Activated CD4-positive, CD25-positive, alpha-beta regulatory T cell (primary cell): Measurements from ENCODE around the gene CFAP43.

Source experiments
- DNase-seq, 4 experiments: peaks; one replicate each; lab custom pipeline; 2025; lab: John Stamatoyannopoulos, UW

Gene CFAP43

GRCh38 chr10:104231784-104232612, at the start of gene CFAP43:
TSS of gene CFAP43 (minus strand) at chr10:104232364. CDS start at chr10:104232246, 118 bp downstream.
- DNase-seq: peak; percentile 97 to 99 (median 98)

DNA sequence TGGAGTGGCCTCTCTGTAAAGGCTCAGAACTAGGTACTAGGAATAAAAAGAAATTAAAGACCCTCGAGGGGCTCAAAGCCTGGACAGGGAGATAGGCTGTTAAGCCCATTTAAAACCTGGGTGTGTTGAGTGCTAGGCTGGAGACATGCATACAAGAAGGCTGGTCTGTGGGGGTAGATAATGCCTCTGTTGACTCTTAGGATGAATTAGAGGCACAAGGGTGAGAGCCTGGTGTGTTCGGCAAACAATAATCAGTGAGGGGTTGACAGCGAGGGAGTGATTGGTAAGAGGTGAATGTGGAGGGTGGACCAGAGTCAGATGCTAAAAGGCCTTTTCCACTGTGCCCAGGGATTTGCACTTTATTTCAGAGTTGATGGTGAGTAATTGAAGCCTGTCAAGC, 49.5 kb upstream of the CFAP43 start:
- no peak for DNase-seq

DNA sequence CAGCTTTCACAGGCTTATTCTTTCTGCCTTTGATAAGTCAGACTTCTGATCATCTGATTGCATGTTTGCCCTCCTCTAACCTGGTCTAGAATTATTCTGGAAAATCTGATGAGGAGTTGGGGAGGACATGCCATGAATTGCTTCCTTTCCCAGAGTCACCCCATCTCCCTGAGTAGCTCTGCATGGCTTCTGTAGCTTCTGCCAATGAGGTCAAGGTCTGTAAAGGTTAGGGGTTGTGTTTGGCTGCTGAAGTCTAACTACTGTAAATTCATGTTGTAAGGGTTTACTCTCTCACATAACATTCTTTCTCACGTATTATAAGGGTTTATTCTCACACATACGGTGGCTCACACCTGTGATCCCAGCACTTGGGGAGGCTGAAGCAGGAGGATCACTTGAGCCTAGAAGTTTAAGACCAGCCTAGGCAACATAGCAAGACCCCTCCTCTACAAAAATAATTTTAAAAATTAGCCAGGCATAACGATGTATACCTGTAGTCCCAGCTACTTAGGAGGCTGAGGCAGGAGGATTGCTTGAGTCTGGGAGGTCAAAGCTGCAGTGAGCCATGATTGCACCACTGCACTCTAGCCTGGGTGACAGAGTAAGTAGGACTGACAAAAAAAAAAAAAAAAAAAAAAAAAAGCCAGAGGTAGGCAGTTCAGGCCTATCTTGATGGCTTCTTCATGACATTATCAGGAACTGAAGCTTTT, 47.5 kb upstream of the CFAP43 start:
- DNase-seq: no peak

GRCh38 chr10:104277785-104278184, 45.6 kb upstream of the CFAP43 start:
- DNase-seq: no peak

GRCh38 chr10:104276192-104276591, 44.0 kb upstream of the CFAP43 start:
- DNase-seq: no peak

GRCh38 chr10:104274762-104275721, 42.9 kb upstream of the CFAP43 start:
- DNase-seq: peak in 3 of 4 experiments; percentile 4 to 23 (median 8)

DNA sequence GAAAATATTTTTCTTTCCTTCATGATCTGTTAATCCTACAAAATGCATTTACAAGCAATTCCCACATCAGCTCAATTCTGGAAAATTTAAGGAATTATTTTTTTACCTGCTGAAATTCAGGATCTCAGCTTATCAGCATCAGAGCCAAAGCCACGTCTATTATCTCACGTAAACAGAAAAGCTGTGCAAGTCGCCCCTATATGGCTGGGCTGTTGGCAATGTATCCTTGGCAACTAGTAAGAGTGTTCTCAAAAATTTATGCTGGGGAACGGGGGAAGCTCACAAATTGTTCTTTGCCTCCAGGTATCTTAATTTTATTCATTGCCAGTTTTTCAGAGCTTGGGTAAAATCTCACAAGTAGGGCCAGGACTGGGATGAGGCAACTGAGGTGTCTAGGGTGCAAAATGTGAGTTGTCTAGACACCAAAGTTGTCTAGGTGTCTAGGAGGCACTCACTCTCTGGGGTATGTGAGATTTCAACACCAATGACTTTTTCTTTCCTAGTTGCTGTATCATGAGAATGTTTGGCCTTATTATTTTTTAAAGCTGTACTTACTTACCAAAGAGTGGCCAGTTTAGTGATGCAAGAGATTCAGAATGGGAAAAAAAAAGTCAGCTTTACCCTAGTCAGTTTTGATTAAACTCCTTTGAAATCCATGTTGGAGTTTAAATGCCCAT, 41.9 kb upstream of the CFAP43 start:
- DNase-seq: no peak

DNA sequence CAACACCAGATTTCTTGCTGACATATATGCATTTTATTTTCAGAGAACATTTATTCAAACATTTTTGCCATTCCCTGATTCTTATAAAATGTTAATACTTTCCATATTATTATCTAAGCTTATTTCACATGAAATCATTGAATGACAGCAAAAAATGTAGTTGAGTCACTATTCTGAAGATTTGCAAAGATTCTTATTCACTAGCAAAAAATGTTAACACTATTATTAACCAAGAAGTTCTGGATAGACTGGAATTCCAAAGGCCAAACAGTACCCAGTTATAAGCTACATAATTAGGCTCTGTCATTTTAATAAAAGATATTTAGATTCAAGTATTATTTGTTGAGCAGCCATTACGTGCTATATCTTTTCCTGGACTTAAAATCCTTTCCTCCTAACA, 41.1 kb upstream of the CFAP43 start:
- no peak for DNase-seq

GRCh38 chr10:104268713-104269645, 36.8 kb upstream of the CFAP43 start, which contains the start of gene GSTO2:
TSS of gene GSTO2 (plus strand) at chr10:104269184. CDS start at chr10:104274916, 5,732 bp downstream.
- peak; percentile 93 to 97 (median 96) for DNase-seq

GRCh38 chr10:104268405-104268712, 36.2 kb upstream of the CFAP43 start:
- no peak for DNase-seq

DNA sequence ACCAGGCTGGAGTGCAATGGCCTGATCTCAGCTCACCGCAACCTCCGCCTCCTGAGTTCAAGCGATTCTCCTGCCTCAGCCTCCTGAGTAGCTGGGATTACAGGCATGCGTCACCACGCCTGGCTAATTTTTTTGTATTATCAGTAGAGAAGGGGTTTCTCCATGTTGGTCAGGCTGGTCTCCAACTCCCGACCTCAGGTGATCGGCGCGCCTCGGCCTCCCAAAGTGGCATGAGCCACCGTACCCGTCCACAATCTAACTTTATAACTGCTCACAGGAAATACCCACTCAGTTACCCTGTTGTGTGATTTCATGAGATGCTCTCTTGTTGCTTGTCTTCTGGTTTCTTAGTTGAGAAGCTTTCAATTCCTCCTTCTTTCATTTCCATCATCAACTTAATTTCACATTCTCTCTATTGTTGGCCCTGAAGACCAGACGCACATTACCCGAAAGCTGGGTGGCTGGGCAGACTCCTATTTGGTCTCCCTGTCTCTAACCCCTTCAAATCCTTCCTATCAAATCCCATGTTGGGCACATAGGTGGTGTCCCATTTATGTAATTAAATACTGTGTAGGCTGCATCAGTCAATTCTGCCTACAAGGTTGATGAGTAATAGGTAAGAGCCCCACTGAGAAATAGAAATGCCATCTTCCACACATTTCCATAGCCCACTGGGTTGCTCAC, 35.7 kb upstream of the CFAP43 start:
- DNase-seq: no peak

DNA sequence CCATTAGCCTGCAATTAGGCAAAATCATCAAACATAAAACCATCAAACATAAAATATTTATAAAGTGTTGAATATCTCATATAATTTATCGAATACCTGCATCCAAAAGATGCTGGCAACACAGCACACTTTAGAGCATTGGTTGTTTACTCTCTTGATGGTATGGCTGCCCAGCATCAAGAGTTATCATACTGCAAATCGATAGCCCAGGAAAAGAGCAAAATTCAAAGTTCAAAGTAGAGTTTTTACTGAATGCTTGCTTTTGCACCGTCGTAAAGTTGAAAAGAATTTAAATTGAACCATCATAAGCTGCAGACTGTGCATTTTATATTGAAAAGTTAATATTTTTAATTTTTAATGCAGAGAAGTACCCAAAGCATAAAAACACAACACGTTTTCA, 32.6 kb upstream of the CFAP43 start:
- no peak for DNase-seq

- DNase-seq: no peak
Observed at GRCh38 chr10:104262055-104262454, 29.9 kb upstream of the CFAP43 start.

DNA sequence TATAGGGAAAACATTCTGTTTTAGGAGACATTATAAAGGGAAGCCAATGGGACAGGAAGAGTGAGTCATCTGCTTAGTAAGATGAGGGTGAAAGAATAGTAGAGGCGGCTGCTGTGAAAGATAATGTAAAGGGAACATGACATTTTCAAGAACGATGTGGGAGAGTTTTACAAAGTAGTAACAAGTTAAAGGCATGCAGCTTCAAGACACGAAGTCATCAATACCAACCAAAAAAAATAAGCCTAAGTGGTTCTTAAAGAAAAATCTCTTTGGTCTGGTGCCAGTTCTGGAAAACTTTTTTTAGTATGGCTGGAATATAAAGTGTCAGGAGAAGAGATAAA, 28.6 kb upstream of the CFAP43 start:
- DNase-seq: no peak

DNA sequence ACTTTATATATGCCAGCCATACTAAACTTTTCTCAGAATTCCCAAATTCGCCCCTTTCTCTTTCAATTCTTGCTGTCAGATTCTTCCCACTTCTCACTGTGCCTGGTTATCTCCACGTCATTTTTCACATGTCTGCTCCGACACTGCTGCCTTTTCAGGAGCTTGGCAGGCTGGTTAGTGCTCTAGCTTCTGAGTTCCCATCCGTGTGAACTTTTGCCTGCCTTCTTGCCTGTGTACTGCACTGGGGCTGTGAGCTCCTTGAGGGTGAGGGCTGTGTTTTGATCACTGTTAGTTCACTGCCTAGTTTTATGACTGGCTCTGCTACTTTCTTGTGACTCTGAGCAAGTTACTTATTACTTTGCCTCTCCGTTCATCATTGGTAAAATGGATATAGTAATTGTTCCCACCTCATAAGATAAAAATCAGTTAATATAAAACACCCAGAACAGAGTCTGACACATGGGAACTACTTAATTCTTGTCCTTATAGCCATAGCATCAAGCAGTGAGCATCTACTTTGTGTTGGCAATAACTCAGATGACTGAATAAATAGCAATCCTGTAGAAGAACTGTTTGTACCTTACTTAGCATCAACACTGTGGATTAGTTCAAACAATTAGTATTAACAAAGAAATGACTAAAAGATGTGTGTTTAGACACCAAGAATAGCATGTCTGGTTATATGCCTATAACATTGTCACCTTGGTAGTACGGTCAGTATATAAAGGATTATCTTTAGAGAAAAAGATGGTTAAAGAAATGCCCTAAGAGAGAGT, 28.0 kb upstream of the CFAP43 start:
- DNase-seq: no peak

GRCh38 chr10:104259456-104259855, 27.3 kb upstream of the CFAP43 start:
- DNase-seq: no peak

DNA sequence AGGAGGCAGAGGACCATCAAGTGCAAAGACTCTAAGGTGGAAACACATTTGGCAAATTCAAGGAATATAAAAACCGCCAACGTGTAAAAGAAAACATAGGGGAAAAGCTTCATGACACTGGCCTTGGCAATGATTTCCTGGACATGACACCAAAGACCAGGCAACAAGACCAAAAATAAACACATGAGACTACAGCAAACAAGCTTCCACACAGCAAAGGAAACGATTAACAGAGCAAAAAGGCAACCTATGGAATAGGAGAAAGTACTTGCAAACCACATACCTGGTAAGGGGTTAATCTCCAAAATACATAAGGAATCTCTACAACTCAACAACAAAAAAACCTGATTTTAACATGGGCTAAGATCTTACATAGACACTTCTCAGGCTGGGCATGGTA, 26.0 kb upstream of the CFAP43 start:
- DNase-seq: no peak

GRCh38 chr10:104257235-104257634, 25.1 kb upstream of the CFAP43 start:
- no peak for DNase-seq

DNA sequence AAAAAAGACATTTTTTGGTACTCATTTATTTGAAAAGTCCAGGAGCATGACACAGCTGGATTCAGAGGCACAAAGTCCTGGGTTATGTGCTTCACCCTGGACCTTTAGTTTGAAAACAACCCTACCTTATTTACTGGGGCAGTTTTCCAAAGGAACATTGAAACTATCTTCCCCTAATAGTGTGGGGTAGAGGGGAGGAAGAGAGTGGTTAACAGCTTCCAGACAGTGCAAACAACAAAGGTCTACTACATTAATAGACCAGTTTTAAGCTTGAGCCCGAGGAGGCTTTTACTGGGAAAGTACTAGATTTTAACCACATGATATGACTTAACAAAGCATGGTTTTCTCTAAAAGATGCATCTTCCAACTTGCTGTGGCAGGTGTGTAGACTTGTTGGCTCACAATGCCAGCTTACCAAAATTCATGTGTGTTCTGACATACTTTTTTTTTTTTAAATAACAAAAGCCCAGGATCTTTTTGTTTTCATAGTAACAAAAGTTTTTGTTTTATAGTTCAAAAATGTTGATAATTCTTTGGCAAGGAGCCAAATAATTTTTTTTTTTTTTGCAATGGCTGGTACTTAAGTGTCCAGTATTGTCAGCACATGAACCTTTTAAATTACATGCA, 24.3 kb upstream of the CFAP43 start:
- DNase-seq: no peak
